ENCODE data around the gene CLN6.
"Not testable (repeated sequence)": the region's sequence is repeated elsewhere in the genome, so short reads cannot be mapped to it uniquely, and the experiment has no call there.

CLN6 gene

DNA sequence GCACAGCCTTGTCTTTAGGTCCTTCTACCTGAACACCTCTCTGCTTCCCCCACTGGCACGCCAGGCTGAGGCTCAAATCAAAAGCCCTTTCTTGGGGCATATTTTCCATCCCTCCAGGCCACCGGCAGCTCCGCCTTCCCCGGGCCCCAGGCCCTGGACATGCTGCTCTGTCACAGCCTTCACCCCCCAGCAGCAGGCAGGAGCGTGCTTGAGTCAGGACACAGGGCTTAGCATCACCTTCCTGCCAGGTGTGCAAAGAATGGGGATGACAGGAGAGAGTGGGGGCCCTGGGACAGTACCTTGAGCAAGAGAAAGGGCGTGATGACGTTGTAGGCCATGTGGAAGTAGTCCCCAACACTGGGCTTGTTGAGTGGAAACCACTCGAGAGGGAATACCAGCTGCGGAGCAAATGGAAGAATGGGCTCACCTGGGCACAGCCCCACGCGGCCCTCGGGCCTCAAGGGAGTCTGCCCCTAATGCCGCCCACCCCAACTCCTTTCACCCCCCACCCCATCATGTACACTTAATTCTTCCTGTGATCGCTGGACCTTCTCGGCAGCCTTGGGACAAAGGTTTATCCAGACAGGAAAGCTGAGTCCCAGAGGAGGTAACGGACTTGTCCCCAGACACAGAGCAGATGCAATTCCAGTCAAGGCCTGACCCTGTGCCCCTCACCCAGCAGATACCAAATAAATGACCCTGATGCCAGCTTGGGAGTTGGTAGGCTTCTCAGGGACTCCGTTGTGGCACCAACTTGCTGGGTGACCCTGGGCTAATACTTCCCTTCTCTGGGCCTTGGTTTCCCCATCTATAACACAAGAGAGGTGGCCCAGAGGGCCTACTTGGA lies 15.3 kb downstream of the CLN6 start:
- TF ChIP-seq, protein P1, sequence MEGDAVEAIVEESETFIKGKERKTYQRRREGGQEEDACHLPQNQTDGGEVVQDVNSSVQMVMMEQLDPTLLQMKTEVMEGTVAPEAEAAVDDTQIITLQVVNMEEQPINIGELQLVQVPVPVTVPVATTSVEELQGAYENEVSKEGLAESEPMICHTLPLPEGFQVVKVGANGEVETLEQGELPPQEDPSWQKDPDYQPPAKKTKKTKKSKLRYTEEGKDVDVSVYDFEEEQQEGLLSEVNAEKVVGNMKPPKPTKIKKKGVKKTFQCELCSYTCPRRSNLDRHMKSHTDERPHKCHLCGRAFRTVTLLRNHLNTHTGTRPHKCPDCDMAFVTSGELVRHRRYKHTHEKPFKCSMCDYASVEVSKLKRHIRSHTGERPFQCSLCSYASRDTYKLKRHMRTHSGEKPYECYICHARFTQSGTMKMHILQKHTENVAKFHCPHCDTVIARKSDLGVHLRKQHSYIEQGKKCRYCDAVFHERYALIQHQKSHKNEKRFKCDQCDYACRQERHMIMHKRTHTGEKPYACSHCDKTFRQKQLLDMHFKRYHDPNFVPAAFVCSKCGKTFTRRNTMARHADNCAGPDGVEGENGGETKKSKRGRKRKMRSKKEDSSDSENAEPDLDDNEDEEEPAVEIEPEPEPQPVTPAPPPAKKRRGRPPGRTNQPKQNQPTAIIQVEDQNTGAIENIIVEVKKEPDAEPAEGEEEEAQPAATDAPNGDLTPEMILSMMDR (IDR thresholded peaks at IDR 0.05; ENCODE audit: insufficient read depth, low read depth, low read length, missing control alignments): no peak

DNA sequence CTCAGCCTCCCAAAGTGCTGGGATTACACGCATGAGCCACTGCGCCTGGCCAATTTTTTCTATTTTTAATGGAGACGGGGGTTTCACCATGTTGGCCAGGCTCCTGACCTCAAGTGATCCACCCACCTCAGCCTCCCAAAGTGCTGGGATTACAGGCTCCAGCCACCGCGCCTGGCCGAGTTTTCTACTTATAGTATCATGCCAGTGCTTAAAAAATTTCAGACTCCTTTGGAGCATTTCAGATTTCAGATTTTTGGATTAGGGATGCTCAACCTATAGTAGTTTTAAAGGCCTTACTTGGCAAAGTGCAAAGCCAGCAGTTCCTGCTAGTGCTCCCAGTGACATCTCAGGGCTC lies 16.1 kb downstream of the CLN6 start:
- not testable (repeated sequence) for H3K4me3 ChIP-seq (ENCODE audit: low read length); DNase-seq (ENCODE audit: low read depth)

More for the DNA sequence above, 15.3 kb downstream of the CLN6 start:
- no peak for DNase-seq (ENCODE audit: low read depth)
- no peak overlapping the region for H3K4me3 ChIP-seq (ENCODE audit: low read length)

DNA sequence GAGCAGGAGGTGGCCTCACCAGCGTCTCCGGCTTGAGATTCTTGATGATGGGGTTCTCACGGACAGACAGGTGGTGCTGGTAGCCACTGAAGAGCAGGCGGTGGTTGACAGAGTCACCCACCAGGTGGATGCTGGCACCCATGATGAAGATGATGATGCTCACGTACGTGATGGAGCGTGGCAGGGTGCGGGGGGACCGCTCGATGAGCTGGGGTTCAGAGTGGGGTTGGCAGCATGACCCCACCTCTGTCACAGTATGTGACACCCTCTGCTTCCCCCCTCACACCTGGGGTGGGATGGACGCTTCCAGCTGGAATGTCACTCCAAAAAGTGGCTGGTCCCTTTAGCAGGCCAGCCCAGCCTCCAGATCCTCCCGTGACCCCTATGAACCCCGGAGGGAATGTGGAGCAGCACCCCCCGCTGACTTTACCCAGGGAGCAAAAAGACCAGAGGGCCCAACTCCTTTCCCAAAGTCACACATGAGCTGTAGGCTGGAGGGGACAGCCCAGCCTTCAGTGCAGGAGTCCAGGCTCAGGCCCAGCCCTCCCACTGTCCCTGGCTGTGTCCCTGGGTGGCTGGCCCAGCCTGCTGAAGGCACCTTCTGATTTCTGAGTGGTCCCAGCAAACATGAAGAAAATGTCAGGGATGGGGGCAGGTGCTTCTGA lies 17.7 kb downstream of the CLN6 start:
- TF ChIP-seq, protein P1 (IDR thresholded peaks at IDR 0.05; ENCODE audit: insufficient read depth, low read depth, low read length, missing control alignments): no peak
- DNase-seq (ENCODE audit: low read depth): no peak

DNA sequence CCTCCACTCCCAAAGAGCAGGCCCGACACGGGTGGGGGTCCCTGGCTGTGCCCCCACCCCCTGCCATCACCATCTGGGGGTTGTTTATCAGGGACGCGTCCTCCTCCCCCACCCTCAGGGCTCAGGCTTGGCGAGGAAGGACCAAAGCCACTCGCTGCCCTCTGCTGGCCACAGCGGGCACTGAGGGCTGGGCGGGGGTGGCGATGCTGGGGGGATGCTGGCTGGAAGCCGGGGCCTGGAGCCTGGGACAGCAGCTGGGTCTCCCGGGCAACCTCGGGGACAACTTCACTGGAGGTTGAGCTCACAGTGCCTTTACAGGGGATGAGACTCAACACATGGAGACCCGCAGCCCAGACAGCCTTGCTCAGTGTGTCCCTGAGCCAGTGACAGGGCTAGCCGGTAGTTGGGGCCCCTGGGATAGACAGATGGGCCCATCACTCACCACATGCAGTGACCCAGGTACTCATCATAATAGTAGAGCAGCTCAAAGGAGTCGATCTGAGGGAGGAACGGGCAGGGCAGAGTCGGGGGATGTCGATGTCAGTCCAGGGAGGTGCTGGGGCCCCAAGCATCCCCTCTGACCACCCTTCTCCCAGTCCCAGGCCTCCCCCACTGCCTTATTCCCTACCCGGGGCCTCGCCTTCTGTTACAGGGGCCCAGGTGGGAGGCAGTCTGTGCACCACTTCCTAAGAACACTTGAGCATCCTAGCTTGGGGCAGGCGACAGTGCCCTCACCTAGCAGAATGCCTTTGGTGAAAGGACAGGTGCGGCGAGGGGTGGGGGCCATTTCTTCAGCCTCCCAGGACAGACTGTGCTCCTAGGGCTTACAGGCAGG lies 18.5 kb downstream of the CLN6 start:
- no peak overlapping the region for H3K4me3 ChIP-seq (ENCODE audit: low read length)
- DNase-seq (ENCODE audit: low read depth): peak; percentile 39
- TF ChIP-seq, protein P1 (IDR thresholded peaks at IDR 0.05; ENCODE audit: insufficient read depth, low read depth, low read length, missing control alignments): peak; percentile 68

More for the DNA sequence above, 17.7 kb downstream of the CLN6 start:
- no peak overlapping the region for H3K4me3 ChIP-seq (ENCODE audit: low read length)

DNA sequence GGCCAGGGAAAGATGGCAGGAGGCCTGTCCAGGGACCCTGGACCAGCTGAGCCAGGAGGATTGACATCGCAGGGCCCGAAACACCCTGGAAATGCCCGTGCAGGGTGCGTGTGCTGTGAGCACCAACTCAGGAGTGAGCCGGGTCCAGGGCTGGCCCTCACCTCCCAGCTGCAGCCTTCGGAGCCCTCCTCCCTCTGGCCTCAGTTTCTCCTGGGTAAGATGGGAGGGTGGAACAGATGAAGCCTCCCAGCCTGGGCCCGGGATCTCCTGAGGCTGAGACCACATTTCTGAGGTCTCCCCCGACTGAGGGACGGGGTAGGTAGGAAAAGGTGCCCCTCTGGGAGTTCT lies 19.1 kb downstream of the CLN6 start:
- TF ChIP-seq, protein P1 (IDR thresholded peaks at IDR 0.05; ENCODE audit: insufficient read depth, low read depth, low read length, missing control alignments): no peak

DNA sequence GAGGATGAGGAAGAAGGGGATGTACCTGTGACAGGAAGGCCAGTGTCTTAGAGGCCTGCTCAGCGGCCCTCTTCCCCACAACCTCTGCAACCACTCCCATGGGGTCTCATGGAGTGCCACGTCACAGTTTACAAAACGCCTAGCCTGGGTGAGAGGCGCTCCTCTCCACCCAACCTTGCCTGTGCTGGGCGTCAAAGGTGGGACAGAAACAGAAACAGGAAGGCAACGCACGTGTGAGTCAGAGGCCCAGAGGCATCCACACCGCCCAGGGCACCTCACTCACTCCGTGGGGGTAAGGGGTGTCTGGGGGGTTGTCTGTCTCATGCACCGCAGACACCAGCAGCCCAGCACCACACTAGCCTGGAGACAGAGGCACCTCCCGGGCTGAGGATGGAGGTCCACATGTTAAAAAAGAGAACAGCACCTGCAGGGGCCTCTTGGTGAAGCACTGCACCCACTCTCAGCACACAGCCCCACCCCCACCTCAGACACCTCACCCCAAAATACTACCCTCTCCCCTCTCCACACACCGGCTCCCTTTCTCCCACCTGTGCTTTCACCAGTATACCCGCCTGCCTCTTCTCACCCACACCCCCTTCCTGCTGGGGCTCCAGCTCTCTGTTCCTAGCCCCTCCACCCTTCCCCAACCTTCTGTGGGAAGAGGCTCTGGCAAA lies 19.7 kb downstream of the CLN6 start:
- DNase-seq (ENCODE audit: low read depth): peak; percentile 54
- no peak overlapping the region for H3K4me3 ChIP-seq (ENCODE audit: low read length)

More for the DNA sequence above, 19.1 kb downstream of the CLN6 start:
- no peak overlapping the region for H3K4me3 ChIP-seq (ENCODE audit: low read length)
- DNase-seq (ENCODE audit: low read depth): no peak

More for the DNA sequence above, 19.7 kb downstream of the CLN6 start:
- TF ChIP-seq, protein P1 (IDR thresholded peaks at IDR 0.05; ENCODE audit: insufficient read depth, low read depth, low read length, missing control alignments): no peak

Measured in epithelial cell of esophagus (primary cell).